ENCODE results near the gene COL8A1. TPM values are rescaled to one million over a fixed set of nuclear protein-coding genes. Genes with fewer than 3 reads are reported as not detected.
A peak's percentile ranks its signal among the peaks of the same experiment; 100 is the strongest.

The COL8A1 gene
- total RNA-seq, 1 experiment from 2014 or later: 8.1 TPM

- no peak overlapping the region for H3K4me2 ChIP-seq
These were observed 35.8 kb downstream of the COL8A1 start for GRCh38 chr3:99674086-99674789.

GRCh38 chr3:99678023-99678422 lies 39.6 kb downstream of the COL8A1 start:
- no peaks in the 10 kb centered on the region for H3K9me3 ChIP-seq (ENCODE audit: insufficient read depth, low read depth)
- no peak for TF ChIP-seq CTCF (conservative IDR thresholded peaks at IDR 0.05)
- no peak for TF ChIP-seq EZH2 (IDR thresholded peaks at IDR 0.05; ENCODE audit: low read depth)
- ChIA-PET POLR2A (ENCODE audit: unreplicated experiment) (no interaction called here), CTCF (no interaction called here)
- H3K4me3 ChIP-seq: no peak overlapping the region
- no peaks in the 10 kb centered on the region for H3K4me1 ChIP-seq (replicated peaks; ENCODE audit: insufficient read depth)
- no peak for DNase-seq
- H3F3A ChIP-seq (ENCODE audit: insufficient read depth, low read depth): no peaks in the 10 kb centered on the region
- H3K27ac ChIP-seq: no peak overlapping the region
- H3K27me3 ChIP-seq (ENCODE audit: insufficient read depth, low read depth): no peaks in the 10 kb centered on the region
- no TSS peak for BruUV-seq (replicated peaks)
- H3K4me2 ChIP-seq: no peak overlapping the region
- no peaks in the 10 kb centered on the region for H3K9me2 ChIP-seq (ENCODE audit: insufficient read depth)
- intact Hi-C loops (cut with micrococcal nuclease; ENCODE audit: unreplicated experiment): no loop called here
- H4K20me1 ChIP-seq (ENCODE audit: insufficient read depth): no peaks in the 10 kb centered on the region
- no peaks in the 10 kb centered on the region for H3K79me2 ChIP-seq (ENCODE audit: low read depth)
- no peak overlapping the region for H2AFZ ChIP-seq
- H3K36me3 ChIP-seq (ENCODE audit: low read depth): no peaks in the 10 kb centered on the region

More at GRCh38 chr3:99674086-99674789, 35.8 kb downstream of the COL8A1 start:
- ChIA-PET CTCF (interaction anchor here (0.7 to 0.9 kb wide), 2 partner anchors 14 to 554 kb away, joined by 5 read pairs; no protein-coding TSS in a partner anchor), POLR2A (ENCODE audit: unreplicated experiment) (no interaction called here)
- Histone ChIP-seq H3F3A (ENCODE audit: insufficient read depth, low read depth) (no peaks in the 10 kb centered on the region), H3K9me3 (ENCODE audit: insufficient read depth, low read depth) (no peaks in the 10 kb centered on the region), H2AFZ (no peak overlapping the region), H4K20me1 (ENCODE audit: insufficient read depth) (no peaks in the 10 kb centered on the region), H3K79me2 (ENCODE audit: low read depth) (no peaks in the 10 kb centered on the region), H3K9me2 (ENCODE audit: insufficient read depth) (no peaks in the 10 kb centered on the region; the same call in 1 of the 2 replicates), H3K27ac (no peak overlapping the region), H3K27me3 (ENCODE audit: insufficient read depth, low read depth) (no peaks in the 10 kb centered on the region), H3K4me3 (no peak overlapping the region), H3K4me1 (replicated peaks; ENCODE audit: insufficient read depth) (no peaks in the 10 kb centered on the region), H3K36me3 (ENCODE audit: low read depth) (no peaks in the 10 kb centered on the region)
- intact Hi-C loops (cut with micrococcal nuclease; ENCODE audit: unreplicated experiment): loop anchor here (2.0 kb wide), 1 partner anchor 35 kb away; the partner anchor contains the start of gene COL8A1
- peak in 1 of 2 experiments; percentile 64 for DNase-seq
- no peak for TF ChIP-seq EZH2 (IDR thresholded peaks at IDR 0.05; ENCODE audit: low read depth)
- TF ChIP-seq CTCF (conservative IDR thresholded peaks at IDR 0.05): no peak
- BruUV-seq (replicated peaks): no TSS peak

DNA sequence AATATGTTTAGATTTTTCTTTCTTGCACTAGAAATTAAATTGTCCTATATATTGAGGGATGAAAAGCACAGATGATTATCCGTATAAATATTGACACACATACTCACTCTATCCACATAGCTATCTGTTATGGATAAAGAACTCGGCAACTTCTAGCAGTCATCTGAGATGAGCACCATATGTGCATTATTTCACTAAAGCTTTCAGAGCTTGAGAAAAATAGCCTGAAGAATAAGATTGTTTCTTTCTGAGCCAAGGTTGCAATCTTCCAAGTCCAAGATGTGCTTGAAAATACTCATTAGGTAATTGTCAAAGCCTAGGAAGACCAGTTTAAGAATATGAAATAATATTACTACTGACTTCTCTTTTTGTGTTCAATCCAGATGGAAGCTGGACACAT lies 40.5 kb downstream of the COL8A1 start:
- ChIA-PET CTCF (no interaction called here), POLR2A (ENCODE audit: unreplicated experiment) (no interaction called here)
- Histone ChIP-seq H3K9me3 (ENCODE audit: insufficient read depth, low read depth) (no peaks in the 10 kb centered on the region), H3K4me1 (replicated peaks; ENCODE audit: insufficient read depth) (no peaks in the 10 kb centered on the region), H3K27me3 (ENCODE audit: insufficient read depth, low read depth) (no peaks in the 10 kb centered on the region), H3K9me2 (ENCODE audit: insufficient read depth) (no peaks in the 10 kb centered on the region), H2AFZ (no peak overlapping the region), H3K4me3 (no peak overlapping the region), H3K79me2 (ENCODE audit: low read depth) (no peaks in the 10 kb centered on the region), H3F3A (ENCODE audit: insufficient read depth, low read depth) (no peaks in the 10 kb centered on the region), H3K36me3 (ENCODE audit: low read depth) (no peaks in the 10 kb centered on the region), H3K27ac (no peak overlapping the region), H4K20me1 (ENCODE audit: insufficient read depth) (no peaks in the 10 kb centered on the region), H3K4me2 (no peak overlapping the region)
- BruUV-seq (replicated peaks): no TSS peak
- no peak for DNase-seq
- TF ChIP-seq CTCF (conservative IDR thresholded peaks at IDR 0.05): no peak
- no peak for TF ChIP-seq EZH2 (IDR thresholded peaks at IDR 0.05; ENCODE audit: low read depth)
- intact Hi-C loops (cut with micrococcal nuclease; ENCODE audit: unreplicated experiment): no loop called here

Data from PC-9 (cell line).